Omental fat pad (tissue), 4 donors: ENCODE measurements around the gene ARHGAP6. TPM values are rescaled to one million over a fixed set of nuclear protein-coding genes. Genes with fewer than 3 reads are reported as not detected.

Experiments used
- ATAC-seq: fragments of 150-250 bp; one replicate; pipeline ENCODE4 v1.9.1; 2016; ENCODE audit warnings: mild to moderate bottlenecking, moderate library complexity; ENCODE audit not compliant: low FRiP score
- DNase-seq: peaks from one replicate; pipeline ENCODE4 v3.0.0-alpha.2; 2019; ENCODE audit warnings: low spot score
- total RNA-seq, 4 donors: library from RNA; depleted of rRNA; stranded (reverse); fragments of >200 nt; gene quantifications; one replicate each; pipeline ENCODE4 v1.1.0, GENCODE V29; 2016
- TF ChIP-seq, protein P1 (sequence below), 3 donors: fragments of 450-650 bp; IDR thresholded peaks; one replicate each; pipeline ENCODE4 v1.5.1; 2016 to 2017; ENCODE audit warnings: antibody characterized with exemption in 3 of 3, mild to moderate bottlenecking in 3 of 3, moderate library complexity in 2 of 3

ARHGAP6 gene
- total RNA-seq, 4 donors from 2014 or later: 20.4 to 45.5 (median 25.1) TPM

GRCh38 chrX:11375614-11376119 is 290.1 kb downstream of the ARHGAP6 start:
- no peak for DNase-seq
- TF ChIP-seq, protein P1, sequence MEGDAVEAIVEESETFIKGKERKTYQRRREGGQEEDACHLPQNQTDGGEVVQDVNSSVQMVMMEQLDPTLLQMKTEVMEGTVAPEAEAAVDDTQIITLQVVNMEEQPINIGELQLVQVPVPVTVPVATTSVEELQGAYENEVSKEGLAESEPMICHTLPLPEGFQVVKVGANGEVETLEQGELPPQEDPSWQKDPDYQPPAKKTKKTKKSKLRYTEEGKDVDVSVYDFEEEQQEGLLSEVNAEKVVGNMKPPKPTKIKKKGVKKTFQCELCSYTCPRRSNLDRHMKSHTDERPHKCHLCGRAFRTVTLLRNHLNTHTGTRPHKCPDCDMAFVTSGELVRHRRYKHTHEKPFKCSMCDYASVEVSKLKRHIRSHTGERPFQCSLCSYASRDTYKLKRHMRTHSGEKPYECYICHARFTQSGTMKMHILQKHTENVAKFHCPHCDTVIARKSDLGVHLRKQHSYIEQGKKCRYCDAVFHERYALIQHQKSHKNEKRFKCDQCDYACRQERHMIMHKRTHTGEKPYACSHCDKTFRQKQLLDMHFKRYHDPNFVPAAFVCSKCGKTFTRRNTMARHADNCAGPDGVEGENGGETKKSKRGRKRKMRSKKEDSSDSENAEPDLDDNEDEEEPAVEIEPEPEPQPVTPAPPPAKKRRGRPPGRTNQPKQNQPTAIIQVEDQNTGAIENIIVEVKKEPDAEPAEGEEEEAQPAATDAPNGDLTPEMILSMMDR (IDR thresholded peaks at IDR 0.05): no peak

GRCh38 chrX:11374570-11374969 is 291.1 kb downstream of the ARHGAP6 start:
- DNase-seq (no peak), ATAC-seq (no peak)
- TF ChIP-seq, protein P1 (IDR thresholded peaks at IDR 0.05): no peak

More at GRCh38 chrX:11375614-11376119, 290.1 kb downstream of the ARHGAP6 start:
- ATAC-seq: no peak

- DNase-seq (no peak), ATAC-seq (no peak)
- TF ChIP-seq, protein P1 (IDR thresholded peaks at IDR 0.05): no peak
Observed at GRCh38 chrX:11371106-11371505, 294.6 kb downstream of the ARHGAP6 start.

- TF ChIP-seq, protein P1 (IDR thresholded peaks at IDR 0.05): no peak
- no peak for ATAC-seq
- DNase-seq: no peak
Observed at GRCh38 chrX:11367609-11368430, 297.9 kb downstream of the ARHGAP6 start.

DNA sequence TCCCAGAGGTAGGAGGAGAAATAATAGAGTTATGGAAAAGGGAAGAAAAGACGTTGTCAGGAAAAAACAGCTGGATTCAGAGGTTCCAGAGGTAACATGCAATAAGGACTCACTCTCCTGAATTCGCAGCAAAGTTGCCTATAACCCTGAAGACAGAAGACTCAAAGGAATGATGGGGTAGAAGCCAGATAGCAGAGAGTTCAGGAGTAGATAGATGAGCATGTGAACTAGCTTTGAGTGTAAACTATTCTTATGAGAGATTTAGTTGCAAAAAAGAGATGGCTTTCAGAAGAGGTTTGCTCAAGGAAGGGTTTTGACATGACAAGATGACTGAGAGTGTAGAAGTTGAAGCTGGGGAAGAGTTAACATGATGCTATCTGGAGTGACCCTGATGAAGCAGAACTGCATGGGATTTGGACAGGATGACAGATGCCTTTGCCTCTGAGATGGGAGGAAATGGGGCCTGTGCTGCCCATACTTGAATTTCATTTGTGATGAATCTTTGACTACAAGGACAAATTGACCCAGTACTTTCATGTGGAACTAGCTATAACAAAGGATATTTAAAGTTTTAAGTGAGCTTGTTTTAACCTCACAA is 298.6 kb downstream of the ARHGAP6 start:
- ATAC-seq (no peak), DNase-seq (no peak)
- TF ChIP-seq, protein P1 (IDR thresholded peaks at IDR 0.05): no peak

- TF ChIP-seq, protein P1 (IDR thresholded peaks at IDR 0.05): no peak
- no peak for ATAC-seq
- no peak for DNase-seq
Observed at GRCh38 chrX:11365426-11365825, 300.3 kb downstream of the ARHGAP6 start.
